SK-N-SH (cell line): ENCODE results near the gene ATG4B. TPM values are rescaled to one million over a fixed set of nuclear protein-coding genes. Genes with fewer than 3 reads are reported as not detected.
A peak's percentile ranks its signal among the peaks of the same experiment; 100 is the strongest.

Source experiments
- CTCF ChIA-PET: fragments of 300-600, 350-600 bp; formaldehyde crosslinking; extraction: SDS; loops from one replicate; lab custom pipeline; 2021; lab: Yijun Ruan, JAX
- POLR2A ChIA-PET: fragments of 350-600 bp; sonication (Branson Sonifier 250); formaldehyde crosslinking; extraction: SDS; loops from one replicate; lab custom pipeline; 2020; ENCODE audit warnings: antibody characterized with exemption, inconsistent platforms; lab: Yijun Ruan, JAX
- DNase-seq: peaks from one replicate; pipeline ENCODE4 v3.0.0; 2012
- H2AFZ ChIP-seq: fragments of 200-600 bp; sonication (generic); 2 replicates; pipeline ENCODE4 v1.8.1; 2016; ENCODE audit warnings: antibody characterized with exemption, mild to moderate bottlenecking, low read depth
- H3F3A ChIP-seq: fragments of 200-600 bp; sonication (generic); replicated peaks from 2 replicates; pipeline ENCODE3; 2016; ENCODE audit warnings: antibody characterized with exemption, mild to moderate bottlenecking; ENCODE audit not compliant: insufficient read depth
- H3K27ac ChIP-seq, 2 experiments: fragments of 200-500 bp in 1 of 2; fragments of 200-600 bp in 1 of 2; sonication (Bioruptor generic) in 1 of 2; sonication (generic), shearing (Covaris generic) in 1 of 2; 2 replicates each; pipeline versions ENCODE4 v1.5.1 to v1.6.1; 2014 to 2016; ENCODE audit warnings: low read depth in 2 of 2, inconsistent platforms in 1 of 2, low read length in 1 of 2, mild to moderate bottlenecking in 1 of 2, mixed read lengths in 1 of 2
- H3K27me3 ChIP-seq: fragments of 200-600 bp; sonication (generic), shearing (Covaris generic); 2 replicates; pipeline ENCODE4 v1.6.1; 2016; ENCODE audit warnings: mixed run types; ENCODE audit not compliant: insufficient read depth
- H3K36me3 ChIP-seq, 2 experiments: fragments of 200-500 bp in 1 of 2; fragments of 200-600 bp in 1 of 2; sonication (Bioruptor generic) in 1 of 2; sonication (generic) in 1 of 2; replicated peaks in 1 of 2; 2 replicates each; pipeline versions ENCODE3 to v1.5.1; 2014 to 2016; ENCODE audit warnings: low read length in 1 of 2, mild to moderate bottlenecking in 1 of 2; ENCODE audit not compliant: insufficient read depth in 2 of 2, control insufficient read depth in 1 of 2
- H3K4me1 ChIP-seq, 2 experiments: fragments of 200-500 bp in 1 of 2; fragments of 200-600 bp in 1 of 2; sonication (Bioruptor generic) in 1 of 2; sonication (generic), shearing (Covaris generic) in 1 of 2; 2 replicates each; pipeline versions ENCODE4 v1.5.1 to v1.6.1; 2014 to 2016; ENCODE audit warnings: low read depth in 1 of 2, low read length in 1 of 2, mixed run types in 1 of 2; ENCODE audit not compliant: insufficient read depth in 2 of 2, control insufficient read depth in 1 of 2
- H3K4me2 ChIP-seq: fragments of 200-600 bp; sonication (generic), shearing (Covaris generic); 2 replicates; pipeline ENCODE4 v1.6.1; 2017; ENCODE audit warnings: mixed run types
- H3K4me3 ChIP-seq, 2 experiments: fragments of 200-500 bp in 1 of 2; fragments of 200-600 bp in 1 of 2; sonication (Bioruptor generic) in 1 of 2; sonication (generic), shearing (Covaris generic) in 1 of 2; 2 replicates each; pipeline versions ENCODE4 v1.5.1 to v1.8.1; 2014 to 2016; ENCODE audit warnings: low read depth in 2 of 2, inconsistent platforms in 1 of 2, low read length in 1 of 2, mild to moderate bottlenecking in 1 of 2, mixed read lengths in 1 of 2, moderate library complexity in 1 of 2
- H3K79me2 ChIP-seq: fragments of 200-600 bp; sonication (generic); 2 replicates; pipeline ENCODE4 v1.8.1; 2017; ENCODE audit warnings: mild to moderate bottlenecking; ENCODE audit not compliant: insufficient read depth
- H3K9ac ChIP-seq: fragments of 200-600 bp; sonication (generic); 2 replicates; pipeline ENCODE4 v1.6.1; 2017; ENCODE audit warnings: mixed run types
- H3K9me2 ChIP-seq: fragments of 200-600 bp; sonication (generic); 2 replicates; pipeline ENCODE4 v1.6.1; 2017; ENCODE audit warnings: mixed run types
- H3K9me3 ChIP-seq: fragments of 200-600 bp; sonication (generic); 2 replicates; pipeline ENCODE4 v1.6.1; 2017; ENCODE audit warnings: mixed run types, mild to moderate bottlenecking, moderate library complexity
- H4K20me1 ChIP-seq: fragments of 200-600 bp; sonication (generic); 2 replicates; pipeline ENCODE4 v1.6.1; 2017; ENCODE audit warnings: mild to moderate bottlenecking, mixed run types; ENCODE audit not compliant: insufficient read depth
- CHD2 ChIP-seq: fragments of 150-350 bp; IDR thresholded peaks from 2 replicates; pipeline ENCODE4 v1.6.1; 2018; ENCODE audit warnings: low read length; ENCODE audit not compliant: partially characterized antibody
- CTCF ChIP-seq: fragments of 200-600 bp; sonication (generic); IDR thresholded peaks from 2 replicates; pipeline ENCODE4 v1.6.1; 2017; ENCODE audit warnings: antibody characterized with exemption, mild to moderate bottlenecking, moderate library complexity
- ELF1 ChIP-seq: IDR thresholded peaks from 2 replicates; pipeline ENCODE4 v1.4.0; 2012
- EP300 ChIP-seq, 2 experiments: IDR thresholded peaks; 2 replicates each; pipeline versions ENCODE4 v1.4.0 to v1.6.1; 2012; ENCODE audit warnings: borderline replicate concordance in 1 of 2, low read depth in 1 of 2, low read length in 1 of 2
- GABPA ChIP-seq: IDR thresholded peaks from 2 replicates; pipeline ENCODE4 v1.4.0; 2012; ENCODE audit warnings: low read depth, mild to moderate bottlenecking
- GATA2 ChIP-seq: sonication (generic); formaldehyde crosslinking; IDR thresholded peaks from 2 replicates; pipeline ENCODE4 v1.5.0; 2020; ENCODE audit warnings: mild to moderate bottlenecking, missing genetic modification reagents
- IRF3 ChIP-seq: fragments of 150-350 bp; IDR thresholded peaks from 2 replicates; pipeline ENCODE4 v1.6.1; 2016; ENCODE audit warnings: mild to moderate bottlenecking, low read depth, low read length
- JUND ChIP-seq: IDR thresholded peaks from 2 replicates; pipeline ENCODE4 v1.4.0; 2012
- NRF1 ChIP-seq: IDR thresholded peaks from 2 replicates; pipeline ENCODE4 v1.6.1; 2012; ENCODE audit warnings: low read depth, mild to moderate bottlenecking, low read length
- PBX3 ChIP-seq: IDR thresholded peaks from 2 replicates; pipeline ENCODE4; 2012
- RCOR1 ChIP-seq: fragments of 150-350 bp; IDR thresholded peaks from 2 replicates; pipeline ENCODE4 v1.6.1; 2017; ENCODE audit warnings: antibody characterized with exemption, low read length
- RXRA ChIP-seq: IDR thresholded peaks from 2 replicates; pipeline ENCODE4 v1.4.0; 2012; ENCODE audit warnings: low read depth, mild to moderate bottlenecking, borderline replicate concordance
- SIN3A ChIP-seq: IDR thresholded peaks from 2 replicates; pipeline ENCODE4 v1.6.1; 2012; ENCODE audit warnings: low read depth, mild to moderate bottlenecking, low read length, moderate library complexity, borderline replicate concordance
- TCF12 ChIP-seq: IDR thresholded peaks from 2 replicates; pipeline ENCODE4 v1.4.0; 2012
- TEAD4 ChIP-seq: IDR thresholded peaks from 2 replicates; pipeline ENCODE4 v1.4.0; 2012; ENCODE audit warnings: mild to moderate bottlenecking, borderline replicate concordance; ENCODE audit not compliant: insufficient read depth
- USF1 ChIP-seq: IDR thresholded peaks from 2 replicates; pipeline ENCODE4 v1.4.0; 2012; ENCODE audit warnings: low read depth, borderline replicate concordance
- YY1 ChIP-seq: IDR thresholded peaks from 2 replicates; pipeline ENCODE4 v1.4.0; 2012; ENCODE audit warnings: low read depth, mild to moderate bottlenecking
- WGBS: methylation state at CpG from one replicate; pipeline ENCODE4 v1.1.6; 2017; ENCODE audit warnings: low lambda C conversion rate; 5-methylcytosine and 5-hydroxymethylcytosine counted together
- polyA plus RNA-seq, 3 experiments: library from polyadenylated mRNA; depleted of rRNA; stranded (reverse); fragments of >200 nt; gene quantifications; 2 replicates each; pipeline ENCODE4 v1.2.3, GENCODE V29; 2012

The ATG4B gene
- polyA plus RNA-seq, 1 of the 3 experiments (the other 2 are of a cell fraction): 107 TPM

- TF ChIP-seq JUND: no peak
- no peak for TF ChIP-seq RCOR1
- TF ChIP-seq EP300 (IDR thresholded peaks at IDR 0.05; ENCODE audit: borderline replicate concordance in 1 of 2, low read depth in 1 of 2, low read length in 1 of 2): no peak
- no peak for TF ChIP-seq GATA2 (CRISPR knock-in tag)
- peak; percentile 91 for TF ChIP-seq NRF1
- peak; percentile 73 for TF ChIP-seq GABPA
- no peak for TF ChIP-seq TEAD4
- TF ChIP-seq TCF12: no peak
- peak; percentile 94 for TF ChIP-seq ELF1
These were observed 49.3 kb downstream of the ATG4B start, which contains the start of gene DTYMK (continued) for GRCh38 chr2:241686650-241687425.

GRCh38 chr2:241689306-241689705 is 51.8 kb downstream of the ATG4B start:
- no peaks in the 10 kb centered on the region for H3K27me3 ChIP-seq
- H3K9me3 ChIP-seq: no peaks in the 10 kb centered on the region
- ChIA-PET POLR2A (interaction anchor here (1.2 to 2.5 kb wide), 2 partner anchors 8 to 12 kb away, joined by 4 to 9 read pairs; partner anchors contain the start of gene ING5), CTCF (interaction anchor here (1.7 to 1.8 kb wide), 4 partner anchors 11 to 189 kb away, joined by 5 to 9 read pairs (median 8); partner anchors contain the start of gene ING5)
- H3K9me2 ChIP-seq: no peaks in the 10 kb centered on the region
- H3K4me1 ChIP-seq: peaks cover 5 to 10% of the 10 kb centered on the region in 2 experiments; a peak in 3 of 4 replicates
- no peak overlapping the region for H3K4me2 ChIP-seq
- 87% methylated on average over 10 of the region's 10 CpGs for WGBS
- TF ChIP-seq USF1 (no peak), SIN3A (no peak), GABPA (no peak), RXRA (no peak), ELF1 (no peak), IRF3 (no peak), EP300 (IDR thresholded peaks at IDR 0.05; ENCODE audit: borderline replicate concordance in 1 of 2, low read depth in 1 of 2, low read length in 1 of 2) (no peak), CHD2 (no peak), PBX3 (no peak), RCOR1 (no peak), NRF1 (no peak), YY1 (no peak), CTCF (no peak)
- DNase-seq: no peak
- H3F3A ChIP-seq: no peaks in the 10 kb centered on the region
- peaks cover 49% of the 10 kb centered on the region for H3K79me2 ChIP-seq
- H4K20me1 ChIP-seq: no peaks in the 10 kb centered on the region
- no peak overlapping the region for H2AFZ ChIP-seq
- no peak overlapping the region for H3K9ac ChIP-seq
- no peak overlapping the region for H3K27ac ChIP-seq
- no peak overlapping the region for H3K4me3 ChIP-seq
- H3K36me3 ChIP-seq: peaks cover 15 to 38% of the 10 kb centered on the region in 2 experiments
